NCI-H345 treated with DMSO at 0.1 percent for 48 hours (cell line): ENCODE data around the gene BFSP2.
A peak's percentile ranks its signal among the peaks of the same experiment; 100 is the strongest.

Experiments used
- DNase-seq: peaks from one replicate; lab custom pipeline; 2025; ENCODE audit not compliant: unreplicated experiment; lab: John Stamatoyannopoulos, UW

BFSP2 gene, protein sequence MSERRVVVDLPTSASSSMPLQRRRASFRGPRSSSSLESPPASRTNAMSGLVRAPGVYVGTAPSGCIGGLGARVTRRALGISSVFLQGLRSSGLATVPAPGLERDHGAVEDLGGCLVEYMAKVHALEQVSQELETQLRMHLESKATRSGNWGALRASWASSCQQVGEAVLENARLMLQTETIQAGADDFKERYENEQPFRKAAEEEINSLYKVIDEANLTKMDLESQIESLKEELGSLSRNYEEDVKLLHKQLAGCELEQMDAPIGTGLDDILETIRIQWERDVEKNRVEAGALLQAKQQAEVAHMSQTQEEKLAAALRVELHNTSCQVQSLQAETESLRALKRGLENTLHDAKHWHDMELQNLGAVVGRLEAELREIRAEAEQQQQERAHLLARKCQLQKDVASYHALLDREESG

DNA sequence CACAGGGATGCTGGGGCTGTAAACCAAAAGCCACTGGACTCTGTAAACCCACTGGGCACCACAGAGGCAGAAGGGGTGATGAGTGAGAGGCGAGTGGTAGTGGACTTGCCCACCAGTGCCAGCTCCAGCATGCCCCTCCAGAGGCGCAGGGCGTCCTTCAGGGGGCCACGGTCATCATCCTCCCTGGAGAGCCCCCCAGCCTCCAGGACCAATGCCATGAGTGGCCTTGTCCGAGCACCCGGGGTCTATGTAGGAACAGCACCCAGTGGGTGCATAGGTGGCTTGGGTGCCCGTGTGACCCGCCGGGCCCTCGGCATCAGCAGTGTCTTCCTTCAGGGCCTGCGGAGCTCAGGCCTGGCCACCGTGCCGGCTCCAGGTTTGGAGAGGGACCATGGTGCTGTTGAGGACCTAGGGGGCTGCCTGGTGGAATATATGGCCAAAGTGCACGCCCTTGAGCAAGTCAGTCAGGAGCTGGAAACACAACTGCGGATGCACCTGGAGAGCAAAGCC, at the start of gene BFSP2:
BFSP2 (plus strand) TSS at position 51 of the 510 bp plus-strand sequence; CDS start at position 79, 28 bp downstream.
- DNase-seq = no peak

GRCh38 chr3:133354721-133355120, 45.1 kb upstream of the BFSP2 start:
- no peak for DNase-seq

DNA sequence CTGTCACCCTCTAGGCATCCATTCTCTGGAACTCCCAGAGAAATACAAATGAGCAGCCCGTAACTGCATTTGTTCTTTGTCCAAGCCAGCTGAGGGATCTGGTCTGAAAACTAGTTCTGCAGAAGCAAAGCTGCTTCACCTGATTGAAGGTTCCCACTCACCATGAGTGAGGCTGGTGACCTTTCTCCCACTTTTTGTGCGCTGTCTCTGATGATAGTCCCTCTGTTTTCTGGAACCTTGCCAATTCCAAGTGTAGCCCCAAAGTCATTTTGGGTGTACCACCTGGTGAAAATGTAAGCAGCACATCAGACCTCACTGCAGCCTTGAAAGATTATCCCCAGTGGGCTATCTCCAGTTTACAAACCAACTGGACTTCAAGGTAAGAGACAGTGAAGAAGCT, 39.4 kb upstream of the BFSP2 start:
- no peak for DNase-seq

- no peak for DNase-seq
Measured at GRCh38 chr3:133361011-133361410, 38.8 kb upstream of the BFSP2 start.

- DNase-seq = no peak
Measured at GRCh38 chr3:133361435-133361834, 38.4 kb upstream of the BFSP2 start.

DNA sequence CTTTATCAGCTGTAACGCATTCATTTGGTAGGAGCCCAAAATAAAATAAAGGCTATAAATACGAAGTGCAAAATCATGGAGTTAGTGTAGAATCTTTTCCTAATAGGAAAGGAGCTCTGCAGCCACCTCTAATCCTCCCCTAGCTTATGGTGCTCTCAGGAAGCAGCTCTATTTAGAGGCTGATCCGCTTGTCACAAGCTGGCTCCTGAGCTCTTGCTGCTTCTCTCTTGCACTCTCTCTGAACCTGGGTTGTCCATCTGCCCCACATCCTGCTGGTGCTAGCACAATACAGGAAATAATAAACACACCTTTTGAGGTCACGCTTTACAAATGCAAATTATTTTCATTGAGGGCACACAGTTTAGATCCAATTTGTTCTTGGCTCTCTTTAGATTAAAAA, 37.3 kb upstream of the BFSP2 start:
- DNase-seq = no peak

DNA sequence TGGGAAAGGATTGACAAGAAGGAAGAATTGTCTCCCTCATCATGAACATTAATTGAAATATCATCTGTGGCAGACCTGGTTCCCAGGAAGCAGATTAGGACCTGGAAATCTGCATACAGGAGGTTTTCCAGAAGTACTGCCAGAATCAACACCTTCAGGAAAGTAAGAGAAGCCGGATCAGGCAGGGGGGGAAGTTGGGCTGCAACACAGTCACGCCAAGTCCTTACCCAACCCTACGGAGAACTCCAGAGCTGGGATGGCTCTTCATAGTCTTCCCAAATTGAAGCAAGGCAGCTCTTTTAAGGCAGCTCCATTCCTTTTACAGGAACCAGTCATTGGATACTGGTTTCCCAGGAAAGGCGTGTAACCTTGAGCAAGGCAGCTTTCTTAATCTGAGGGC, 35.2 kb upstream of the BFSP2 start:
- DNase-seq = no peak

GRCh38 chr3:133366921-133367320, 32.9 kb upstream of the BFSP2 start:
- no peak for DNase-seq

GRCh38 chr3:133367403-133367802, 32.5 kb upstream of the BFSP2 start:
- no peak for DNase-seq

GRCh38 chr3:133367956-133368355, 31.9 kb upstream of the BFSP2 start:
- DNase-seq = no peak

GRCh38 chr3:133368371-133369067, 31.3 kb upstream of the BFSP2 start:
- DNase-seq = no peak

- no peak for DNase-seq
Measured at GRCh38 chr3:133369068-133369440, 30.8 kb upstream of the BFSP2 start.

DNA sequence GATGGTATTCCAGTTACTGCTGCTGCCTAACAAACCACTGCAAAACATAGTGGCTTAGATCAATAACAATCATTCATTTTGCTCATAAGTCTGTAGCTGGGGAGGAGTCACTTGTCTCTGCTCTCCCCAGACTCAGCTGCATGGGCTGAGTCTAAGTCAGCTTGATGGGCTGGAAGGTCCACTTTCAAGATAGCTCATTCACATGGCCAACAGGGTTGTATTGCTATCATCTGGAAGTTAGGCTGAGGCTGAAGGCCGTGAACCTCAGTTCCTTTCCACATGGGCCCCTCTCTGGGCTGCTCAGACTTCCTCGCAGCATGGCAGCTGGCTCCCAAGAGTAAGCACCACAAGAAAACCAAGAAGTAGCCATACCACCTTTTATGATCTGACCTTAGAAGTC, 28.7 kb upstream of the BFSP2 start:
- DNase-seq = no peak

- no peak for DNase-seq
Measured at GRCh38 chr3:133371676-133372075, 28.2 kb upstream of the BFSP2 start.

DNA sequence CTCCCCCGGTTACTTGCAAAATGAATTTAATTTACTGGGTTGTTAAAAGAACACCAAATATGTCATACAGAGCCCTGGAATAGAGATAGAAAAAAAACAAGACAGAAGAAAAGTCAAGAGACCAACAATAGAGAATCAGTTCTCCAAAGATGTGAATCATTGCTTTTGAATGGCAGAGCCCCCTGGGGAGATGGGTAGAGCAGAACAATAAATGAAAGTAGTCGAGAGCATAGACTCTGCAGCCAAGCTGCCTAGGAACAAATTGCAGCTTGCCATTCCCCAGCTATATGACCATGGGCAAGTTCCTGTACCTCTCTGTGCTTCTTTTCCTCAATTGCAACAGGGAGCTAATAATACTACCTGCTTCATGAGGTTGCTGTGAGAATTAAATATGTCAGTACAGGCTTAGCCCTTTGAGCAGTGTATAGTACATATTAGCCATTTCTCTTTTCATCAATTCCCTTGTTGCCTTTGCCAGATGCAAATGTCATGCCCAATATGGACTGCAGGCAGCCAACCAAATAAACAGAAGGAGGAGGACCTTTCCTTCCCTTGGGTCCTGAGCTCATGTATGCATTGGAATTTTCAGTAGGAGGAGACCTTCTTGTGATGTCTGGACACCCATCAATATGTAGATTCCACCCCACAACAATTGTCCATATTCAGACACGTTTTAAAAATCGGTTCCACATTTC, 25.0 kb upstream of the BFSP2 start:
- peak; percentile 77 for DNase-seq

GRCh38 chr3:133375403-133375745, 24.5 kb upstream of the BFSP2 start:
- DNase-seq = no peak

- DNase-seq = no peak
Measured at GRCh38 chr3:133376810-133377209, 23.0 kb upstream of the BFSP2 start.

DNA sequence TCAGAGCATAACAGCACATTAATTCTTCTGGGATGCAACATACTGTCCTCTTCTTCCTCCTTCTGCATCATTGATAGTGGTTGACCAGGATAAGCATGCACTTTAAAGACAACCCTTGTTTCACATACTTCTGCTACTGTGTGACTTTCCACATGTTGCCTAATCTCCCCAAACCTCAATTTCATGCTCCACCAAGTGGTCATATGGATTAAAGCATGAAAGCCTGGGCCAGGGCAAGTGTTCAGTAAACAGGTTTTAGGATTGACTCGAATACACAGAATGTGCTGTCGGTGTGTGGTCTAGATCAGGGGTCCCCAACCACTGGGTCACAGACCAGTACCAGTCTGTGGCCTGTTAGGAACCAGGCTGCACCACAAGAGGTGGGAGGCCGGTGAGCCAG, 22.5 kb upstream of the BFSP2 start:
- no peak for DNase-seq

GRCh38 chr3:133379926-133380325, 19.9 kb upstream of the BFSP2 start:
- no peak for DNase-seq

DNA sequence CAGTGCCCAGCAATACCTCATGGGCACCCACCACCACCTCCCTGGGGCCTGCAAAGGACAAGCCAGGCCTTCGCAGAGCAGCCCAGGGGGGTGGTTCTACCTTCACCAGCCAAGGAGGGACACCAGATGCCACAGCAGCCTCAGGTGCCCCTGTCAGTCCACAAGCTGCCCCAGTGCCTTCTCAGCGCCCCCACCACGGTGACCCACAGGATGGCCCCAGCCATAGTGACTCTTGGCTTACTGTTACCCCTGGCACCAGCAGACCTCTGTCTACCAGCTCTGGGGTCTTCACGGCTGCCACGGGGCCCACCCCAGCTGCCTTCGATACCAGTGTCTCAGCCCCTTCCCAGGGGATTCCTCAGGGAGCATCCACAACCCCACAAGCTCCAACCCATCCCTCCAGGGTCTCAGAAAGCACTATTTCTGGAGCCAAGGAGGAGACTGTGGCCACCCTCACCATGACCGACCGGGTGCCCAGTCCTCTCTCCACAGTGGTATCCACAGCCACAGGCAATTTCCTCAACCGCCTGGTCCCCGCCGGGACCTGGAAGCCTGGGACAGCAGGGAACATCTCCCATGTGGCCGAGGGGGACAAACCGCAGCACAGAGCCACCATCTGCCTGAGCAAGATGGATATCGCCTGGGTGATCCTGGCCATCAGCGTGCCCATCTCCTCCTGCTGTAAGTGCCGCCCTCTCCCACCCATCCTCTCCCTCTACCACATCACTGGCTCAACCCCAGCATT, 19.2 kb upstream of the BFSP2 start:
- no peak for DNase-seq
